ENCODE measurements around the gene CISD1.
A peak's percentile ranks its signal among the peaks of the same experiment; 100 is the strongest.

Gene CISD1

GRCh38 chr10:58266003-58266825, 2.7 kb upstream of the CISD1 start:
- Histone ChIP-seq H3K9me3 (ENCODE audit: control insufficient read depth, insufficient read depth, low read depth, low read length) (no peaks in the 10 kb centered on the region), H3K36me3 (ENCODE audit: control insufficient read depth, insufficient read depth, low read length) (no peaks in the 10 kb centered on the region), H3K27me3 (ENCODE audit: control insufficient read depth, insufficient read depth, low read length) (no peaks in the 10 kb centered on the region), H3K27ac (ENCODE audit: low read depth, low read length) (no peak overlapping the region; the same call in 1 of the 2 replicates), H3K4me1 (ENCODE audit: control insufficient read depth, insufficient read depth, low read length) (peaks cover 27% of the 10 kb centered on the region), H3K9ac (ENCODE audit: low read length) (peak overlapping the region; percentile 77), H3K4me3 (ENCODE audit: low read depth, low read length) (peak overlapping the region; percentile 76)

- Histone ChIP-seq H3K4me3 (ENCODE audit: low read depth, low read length) (peak overlapping the region; percentile 76), H3K4me1 (ENCODE audit: control insufficient read depth, insufficient read depth, low read length) (peaks cover 27% of the 10 kb centered on the region), H3K9ac (ENCODE audit: low read length) (peak overlapping the region; percentile 77), H3K27me3 (ENCODE audit: control insufficient read depth, insufficient read depth, low read length) (no peaks in the 10 kb centered on the region), H3K9me3 (ENCODE audit: control insufficient read depth, insufficient read depth, low read depth, low read length) (no peaks in the 10 kb centered on the region), H3K36me3 (ENCODE audit: control insufficient read depth, insufficient read depth, low read length) (no peaks in the 10 kb centered on the region), H3K27ac (ENCODE audit: low read depth, low read length) (no peak overlapping the region; the same call in 1 of the 2 replicates)
Measured at GRCh38 chr10:58266826-58267712, 1.9 kb upstream of the CISD1 start.

- H3K27ac ChIP-seq (ENCODE audit: low read depth, low read length), result no peak within 1 kb of the TSS; the same call in 1 of the 2 replicates
- H3K4me1 ChIP-seq (ENCODE audit: control insufficient read depth, insufficient read depth, low read length), result peaks cover 27% of the 10 kb centered on the region
- H3K27me3 ChIP-seq (ENCODE audit: control insufficient read depth, insufficient read depth, low read length), result no peaks in the 10 kb centered on the region
- peak within 1 kb of the TSS; percentile 76 for H3K4me3 ChIP-seq (ENCODE audit: low read depth, low read length)
- no peaks in the 10 kb centered on the region for H3K36me3 ChIP-seq (ENCODE audit: control insufficient read depth, insufficient read depth, low read length)
- H3K9me3 ChIP-seq (ENCODE audit: control insufficient read depth, insufficient read depth, low read depth, low read length), result no peaks in the 10 kb centered on the region
- H3K9ac ChIP-seq (ENCODE audit: low read length), result peak within 1 kb of the TSS; percentile 77
Measured at GRCh38 chr10:58267713-58268453, 1.1 kb upstream of the CISD1 start, which contains the start of gene IPMK. Gene IPMK (minus strand): TSS chr10:58267894. CDS start chr10:58267611, 283 bp downstream.

- H3K27ac ChIP-seq (ENCODE audit: low read depth, low read length), result no peak overlapping the region
Measured at GRCh38 chr10:58268454-58268945, 462 bp upstream of the CISD1 start.

GRCh38 chr10:58269782-58270290, 874 bp downstream of the CISD1 start:
- Histone ChIP-seq H3K4me1 (ENCODE audit: control insufficient read depth, insufficient read depth, low read length) (peaks cover 20% of the 10 kb centered on the region), H3K27ac (ENCODE audit: low read depth, low read length) (no peak overlapping the region; the same call in 1 of the 2 replicates), H3K4me3 (ENCODE audit: low read depth, low read length) (peak overlapping the region; percentile 76), H3K36me3 (ENCODE audit: control insufficient read depth, insufficient read depth, low read length) (no peaks in the 10 kb centered on the region), H3K9ac (ENCODE audit: low read length) (peak overlapping the region; percentile 79), H3K9me3 (ENCODE audit: control insufficient read depth, insufficient read depth, low read depth, low read length) (no peaks in the 10 kb centered on the region), H3K27me3 (ENCODE audit: control insufficient read depth, insufficient read depth, low read length) (no peaks in the 10 kb centered on the region)

More at GRCh38 chr10:58268454-58268945, 462 bp upstream of the CISD1 start:
- H3K9me3 ChIP-seq (ENCODE audit: control insufficient read depth, insufficient read depth, low read depth, low read length), result no peaks in the 10 kb centered on the region
- peaks cover 27% of the 10 kb centered on the region for H3K4me1 ChIP-seq (ENCODE audit: control insufficient read depth, insufficient read depth, low read length)
- H3K27me3 ChIP-seq (ENCODE audit: control insufficient read depth, insufficient read depth, low read length), result no peaks in the 10 kb centered on the region
- no peaks in the 10 kb centered on the region for H3K36me3 ChIP-seq (ENCODE audit: control insufficient read depth, insufficient read depth, low read length)
- H3K4me3 ChIP-seq (ENCODE audit: low read depth, low read length), result peak overlapping the region; percentile 76
- no peak overlapping the region for H3K9ac ChIP-seq (ENCODE audit: low read length)

GRCh38 chr10:58275261-58275660, 6.3 kb downstream of the CISD1 start:
- Histone ChIP-seq H3K4me3 (ENCODE audit: low read depth, low read length) (no peak overlapping the region), H3K36me3 (ENCODE audit: control insufficient read depth, insufficient read depth, low read length) (peaks cover 19% of the 10 kb centered on the region), H3K4me1 (ENCODE audit: control insufficient read depth, insufficient read depth, low read length) (peaks cover 19% of the 10 kb centered on the region; the same call in 1 of the 2 replicates), H3K9ac (ENCODE audit: low read length) (no peak overlapping the region), H3K27ac (ENCODE audit: low read depth, low read length) (no peak overlapping the region), H3K27me3 (ENCODE audit: control insufficient read depth, insufficient read depth, low read length) (no peaks in the 10 kb centered on the region), H3K9me3 (ENCODE audit: control insufficient read depth, insufficient read depth, low read depth, low read length) (no peaks in the 10 kb centered on the region)

- no peak overlapping the region for H3K4me3 ChIP-seq (ENCODE audit: low read depth, low read length)
- H3K36me3 ChIP-seq (ENCODE audit: control insufficient read depth, insufficient read depth, low read length), result peaks cover 19% of the 10 kb centered on the region
- no peaks in the 10 kb centered on the region for H3K9me3 ChIP-seq (ENCODE audit: control insufficient read depth, insufficient read depth, low read depth, low read length)
- H3K9ac ChIP-seq (ENCODE audit: low read length), result no peak overlapping the region
- no peak overlapping the region for H3K27ac ChIP-seq (ENCODE audit: low read depth, low read length)
- peaks cover 14% of the 10 kb centered on the region; the same call in 1 of the 2 replicates for H3K4me1 ChIP-seq (ENCODE audit: control insufficient read depth, insufficient read depth, low read length)
- no peaks in the 10 kb centered on the region for H3K27me3 ChIP-seq (ENCODE audit: control insufficient read depth, insufficient read depth, low read length)
Measured at GRCh38 chr10:58275908-58276307, 6.9 kb downstream of the CISD1 start.

GRCh38 chr10:58278274-58278961, 9.5 kb downstream of the CISD1 start:
- H3K27ac ChIP-seq (ENCODE audit: low read depth, low read length), result no peak overlapping the region
- H3K9me3 ChIP-seq (ENCODE audit: control insufficient read depth, insufficient read depth, low read depth, low read length), result no peaks in the 10 kb centered on the region
- peaks cover 22% of the 10 kb centered on the region for H3K36me3 ChIP-seq (ENCODE audit: control insufficient read depth, insufficient read depth, low read length)
- H3K9ac ChIP-seq (ENCODE audit: low read length), result no peak overlapping the region
- no peaks in the 10 kb centered on the region for H3K27me3 ChIP-seq (ENCODE audit: control insufficient read depth, insufficient read depth, low read length)
- peaks cover 14% of the 10 kb centered on the region; the same call in 1 of the 2 replicates for H3K4me1 ChIP-seq (ENCODE audit: control insufficient read depth, insufficient read depth, low read length)
- H3K4me3 ChIP-seq (ENCODE audit: low read depth, low read length), result no peak overlapping the region

GRCh38 chr10:58278962-58279307, 10.0 kb downstream of the CISD1 start:
- Histone ChIP-seq H3K9me3 (ENCODE audit: control insufficient read depth, insufficient read depth, low read depth, low read length) (no peaks in the 10 kb centered on the region), H3K4me1 (ENCODE audit: control insufficient read depth, insufficient read depth, low read length) (peaks cover 14% of the 10 kb centered on the region; the same call in 1 of the 2 replicates), H3K36me3 (ENCODE audit: control insufficient read depth, insufficient read depth, low read length) (peaks cover 22% of the 10 kb centered on the region), H3K27ac (ENCODE audit: low read depth, low read length) (no peak overlapping the region), H3K9ac (ENCODE audit: low read length) (no peak overlapping the region), H3K4me3 (ENCODE audit: low read depth, low read length) (no peak overlapping the region), H3K27me3 (ENCODE audit: control insufficient read depth, insufficient read depth, low read length) (no peaks in the 10 kb centered on the region)

- H3K27me3 ChIP-seq (ENCODE audit: control insufficient read depth, insufficient read depth, low read length), result no peaks in the 10 kb centered on the region
- H3K4me3 ChIP-seq (ENCODE audit: low read depth, low read length), result no peak overlapping the region
- H3K9ac ChIP-seq (ENCODE audit: low read length), result no peak overlapping the region
- no peaks in the 10 kb centered on the region for H3K9me3 ChIP-seq (ENCODE audit: control insufficient read depth, insufficient read depth, low read depth, low read length)
- H3K36me3 ChIP-seq (ENCODE audit: control insufficient read depth, insufficient read depth, low read length), result peaks cover 22% of the 10 kb centered on the region
- no peak overlapping the region for H3K27ac ChIP-seq (ENCODE audit: low read depth, low read length)
- peaks cover 5% of the 10 kb centered on the region; the same call in 1 of the 2 replicates for H3K4me1 ChIP-seq (ENCODE audit: control insufficient read depth, insufficient read depth, low read length)
Measured at GRCh38 chr10:58280477-58280876, 11.5 kb downstream of the CISD1 start.

Measured in HUES6 (cell line).